Activated T-cell treated with anti-CD3 and anti-CD28 coated beads, Interleukin-2, amount 50 U/mL, for 48 hours (primary cell): ENCODE data around the gene IP6K1.
A peak's percentile ranks its signal among the peaks of the same experiment; 100 is the strongest.
"Not testable (repeated sequence)": the region's sequence is repeated elsewhere in the genome, so short reads cannot be mapped to it uniquely, and the experiment has no call there.

Experiments
- DNase-seq, 2 experiments: peaks; one replicate each; pipeline ENCODE4 v3.0.0-alpha.2; 2020

The IP6K1 gene

DNA sequence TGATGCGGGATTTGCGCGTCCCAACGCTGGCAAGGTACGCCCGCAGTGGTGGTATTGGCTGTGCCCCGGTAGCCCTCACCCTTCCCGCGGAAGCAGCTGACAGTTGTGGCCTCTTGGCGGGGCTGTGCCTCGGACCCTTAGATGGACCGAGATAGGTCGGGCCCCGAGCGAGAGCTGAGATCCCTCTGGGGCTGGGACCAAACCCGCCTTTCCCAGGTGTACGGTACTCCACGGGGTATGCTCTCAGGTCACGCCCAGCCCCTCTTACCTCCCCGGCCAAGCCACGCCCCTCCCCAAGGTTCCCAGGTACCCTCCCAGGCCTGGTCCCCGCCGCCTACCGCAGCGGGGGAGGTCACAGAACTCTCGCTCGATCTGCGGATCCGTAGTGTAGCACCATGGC, 100.0 kb downstream of the IP6K1 start:
- peak; percentile 50 to 61 for DNase-seq

GRCh38 chr3:49685846-49686245, 100.5 kb downstream of the IP6K1 start:
- DNase-seq, result not testable (repeated sequence)

- not testable (repeated sequence) for DNase-seq
Measured at GRCh38 chr3:49685103-49685502, 101.2 kb downstream of the IP6K1 start.

DNA sequence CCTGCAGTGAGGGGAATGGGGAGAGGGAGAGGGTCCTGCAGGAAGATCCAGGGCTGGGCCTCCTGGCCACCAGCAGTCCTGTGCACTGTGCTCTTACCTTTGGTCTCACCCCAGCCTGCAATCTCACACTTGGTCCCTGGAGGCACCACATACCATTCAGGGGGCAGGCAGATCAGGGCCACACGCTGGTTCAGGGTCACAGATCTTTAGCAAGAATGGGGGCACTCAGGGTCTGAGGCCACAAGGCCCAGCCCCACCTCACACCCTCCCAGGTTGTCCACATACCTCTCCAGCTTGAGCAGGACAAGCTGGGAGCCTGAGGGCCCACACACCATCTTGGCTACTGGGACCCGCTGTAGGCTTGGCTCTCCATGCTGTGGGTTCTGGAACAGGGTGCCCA, 101.9 kb downstream of the IP6K1 start:
- DNase-seq, result not testable (repeated sequence)

GRCh38 chr3:49683162-49683561, 103.2 kb downstream of the IP6K1 start:
- DNase-seq, result no peak

GRCh38 chr3:49681543-49681942, 104.8 kb downstream of the IP6K1 start:
- DNase-seq, result no peak

DNA sequence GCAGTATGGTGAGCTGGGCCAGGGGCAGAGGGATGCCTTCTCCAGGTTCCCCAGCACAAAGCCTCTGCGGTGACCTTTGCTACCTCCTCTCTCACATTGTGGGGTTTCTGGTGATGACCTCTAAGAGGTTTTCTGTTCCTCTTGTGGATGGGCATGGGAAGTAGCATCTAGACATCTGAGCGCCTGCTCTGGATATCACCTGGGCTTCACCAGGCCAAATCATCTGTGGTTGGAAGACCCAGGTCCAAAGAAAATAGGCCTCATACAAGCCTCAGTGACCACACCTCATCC, 105.2 kb downstream of the IP6K1 start:
- DNase-seq, result no peak

- no peak for DNase-seq
Measured at GRCh38 chr3:49680493-49681231, 105.7 kb downstream of the IP6K1 start.

GRCh38 chr3:49675912-49676311, 110.4 kb downstream of the IP6K1 start:
- DNase-seq, result no peak

DNA sequence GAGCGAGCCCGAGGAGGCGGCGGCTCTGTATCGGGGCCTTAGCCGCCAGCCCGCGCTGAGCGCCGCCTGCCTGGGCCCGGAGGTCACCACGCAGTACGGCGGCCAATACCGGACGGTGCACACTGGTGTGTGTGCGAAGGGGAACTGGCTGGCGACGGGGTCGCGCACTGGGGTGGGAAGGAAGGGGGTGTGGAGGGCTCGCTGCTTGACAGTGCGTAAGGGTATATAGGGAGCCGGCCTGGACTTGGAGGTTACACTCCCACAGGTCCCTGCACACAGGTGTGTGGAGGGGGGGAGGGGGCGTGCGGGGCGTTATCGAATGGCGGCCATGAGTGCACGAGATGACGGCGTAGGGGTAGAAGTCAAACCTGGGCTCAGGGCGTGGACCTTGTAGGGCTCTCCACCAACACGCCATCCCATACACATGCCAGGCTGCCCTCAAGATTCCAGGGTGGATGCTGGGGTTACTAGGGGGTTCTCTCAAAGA, 111.8 kb downstream of the IP6K1 start:
- DNase-seq, result no peak
